B cell (primary cell): ENCODE results near the gene AQP9. TPM values are rescaled to one million over a fixed set of nuclear protein-coding genes. Genes with fewer than 3 reads are reported as not detected.

Experiments
- ATAC-seq: fragments of 200-7000 bp; cut with Tn5 transposase; one replicate; pipeline ENCODE4 v1.10.0; 2021; ENCODE audit warnings: low read depth, mild to moderate bottlenecking, moderate number of reproducible peaks, moderate library complexity
- CTCF ChIA-PET: fragments of 350-600 bp; sonication (Branson Sonifier 250); formaldehyde crosslinking; loops from one replicate; lab custom pipeline; 2021; ENCODE audit warnings: antibody characterized with exemption, inconsistent platforms; lab: Charles Lee
- POLR2A ChIA-PET: fragments of 350-600 bp; sonication (Branson Sonifier 250); formaldehyde crosslinking; loops from one replicate; lab custom pipeline; 2021; ENCODE audit warnings: antibody characterized with exemption; lab: Charles Lee
- DNase-seq: peaks from one replicate; pipeline ENCODE4 v3.0.0; 2013
- H2AFZ ChIP-seq: 2 replicates; pipeline ENCODE4 v1.6.1; 2012; ENCODE audit warnings: mild to moderate bottlenecking, low read depth, low read length; ENCODE audit not compliant: insufficient read depth, poor library complexity, severe bottlenecking
- H3K27ac ChIP-seq, 2 donors: 1 replicate in 1 of 2; 2 replicates in 1 of 2; pipeline ENCODE4 v1.5.1; 2012 to 2013; ENCODE audit warnings: low read length in 2 of 2, mild to moderate bottlenecking in 2 of 2, moderate library complexity in 1 of 2
- H3K27me3 ChIP-seq, 4 experiments: fragments of 200-600 bp in 1 of 4; sonication (generic) in 1 of 4; replicated peaks in 1 of 4; 1 replicate in 2 of 4; 2 replicates in 2 of 4; pipeline versions ENCODE4 v1.6.1 to v1.7.0; 2013 to 2016; ENCODE audit warnings: low read length in 3 of 4, mild to moderate bottlenecking in 2 of 4, mixed read lengths in 1 of 4, moderate library complexity in 1 of 4; ENCODE audit not compliant: insufficient read depth in 4 of 4, control insufficient read depth in 3 of 4; ENCODE audit errors: control extremely low read depth in 1 of 4
- H3K36me3 ChIP-seq, 2 experiments: replicated peaks in 1 of 2; 1 replicate in 1 of 2; 2 replicates in 1 of 2; pipeline versions ENCODE4 v1.6.1 to v1.7.1; 2013; ENCODE audit warnings: low read length in 1 of 2; ENCODE audit not compliant: insufficient read depth in 2 of 2, control insufficient read depth in 1 of 2; ENCODE audit errors: control extremely low read depth in 1 of 2, extremely low read depth in 1 of 2
- H3K4me1 ChIP-seq, 2 donors: fragments of 200-600 bp in 1 of 2; sonication (generic) in 1 of 2; 1 replicate in 1 of 2; 2 replicates in 1 of 2; pipeline versions ENCODE4 v1.5.1 to v1.6.1; 2013 to 2017; ENCODE audit warnings: low read length in 2 of 2; ENCODE audit not compliant: control insufficient read depth in 2 of 2, insufficient read depth in 2 of 2
- H3K4me2 ChIP-seq: replicated peaks from 2 replicates; pipeline ENCODE3; 2012; ENCODE audit warnings: mild to moderate bottlenecking, low read depth, low read length; ENCODE audit not compliant: poor library complexity, severe bottlenecking
- H3K4me3 ChIP-seq, 5 experiments: fragments of 200-600 bp in 1 of 5; sonication (generic) in 1 of 5; 1 replicate in 3 of 5; 2 replicates in 2 of 5; pipeline versions ENCODE4 v1.5.1 to v1.7.0; 2011 to 2016; ENCODE audit warnings: low read length in 4 of 5, mild to moderate bottlenecking in 4 of 5, low read depth in 2 of 5, control low read depth in 1 of 5, moderate library complexity in 1 of 5; ENCODE audit not compliant: insufficient read depth in 1 of 5; ENCODE audit errors: control extremely low read depth in 1 of 5, extremely low read depth in 1 of 5
- H3K79me2 ChIP-seq: fragments of 200-600 bp; sonication (generic); one replicate; pipeline ENCODE4 v1.6.0; 2016; ENCODE audit warnings: low read length; ENCODE audit not compliant: control insufficient read depth, insufficient read depth
- H3K9ac ChIP-seq: fragments of 200-600 bp; sonication (generic); 2 replicates; pipeline ENCODE4 v1.6.1; 2017; ENCODE audit warnings: mild to moderate bottlenecking, low read length, moderate library complexity
- H3K9me3 ChIP-seq, 3 donors: one replicate each; pipeline versions ENCODE4 v1.6.1 to v1.7.1; 2013; ENCODE audit warnings: low read length in 2 of 3; ENCODE audit not compliant: control insufficient read depth in 2 of 3, insufficient read depth in 1 of 3; ENCODE audit errors: control extremely low read depth in 1 of 3
- H4K20me1 ChIP-seq: 2 replicates; pipeline ENCODE4 v1.6.0; 2012; ENCODE audit warnings: mild to moderate bottlenecking, low read length; ENCODE audit not compliant: insufficient read depth, control insufficient read depth, poor library complexity, severe bottlenecking
- H3K27ac Mint-ChIP-seq: one replicate; pipeline ENCODE4 v1.8.0; 2021; ENCODE audit warnings: mixed read lengths
- H3K27me3 Mint-ChIP-seq: one replicate; pipeline ENCODE4 v1.8.0; 2021; ENCODE audit warnings: mixed read lengths
- H3K4me1 Mint-ChIP-seq: one replicate; pipeline ENCODE4 v1.8.0; 2021; ENCODE audit warnings: mixed read lengths
- H3K4me3 Mint-ChIP-seq: one replicate; pipeline ENCODE4 v1.8.0; 2021; ENCODE audit warnings: mixed read lengths
- H3K9me3 Mint-ChIP-seq: one replicate; pipeline ENCODE4 v1.8.0; 2022; ENCODE audit warnings: mixed read lengths; ENCODE audit not compliant: insufficient read depth
- CTCF ChIP-seq: fragments of 200-600 bp; IDR thresholded peaks from one replicate; pipeline ENCODE4 v1.8.0; 2022; ENCODE audit warnings: antibody characterized with exemption, mild to moderate bottlenecking
- EZH2 ChIP-seq: IDR thresholded peaks from 2 replicates; pipeline ENCODE4 v1.6.1; 2012; ENCODE audit warnings: borderline replicate concordance, low read depth, mild to moderate bottlenecking, moderate library complexity, low read length; ENCODE audit not compliant: insufficient read depth, poor library complexity, severe bottlenecking
- WGBS: methylation state at CpG from one replicate; pipeline ENCODE4 v1.1.5; 2013; ENCODE audit warnings: missing lambda C conversion rate; ENCODE audit not compliant: insufficient coverage; 5-methylcytosine and 5-hydroxymethylcytosine counted together
- intact Hi-C: fragments of 100-400 bp; cut with micrococcal nuclease; formaldehyde crosslinking; loops from one replicate; pipeline ENCODE4 v1.10.0; 2022
- polyA plus RNA-seq: library from polyadenylated mRNA; depleted of rRNA; stranded (reverse); fragments of >200 nt; gene quantifications from 2 replicates; pipeline ENCODE4 v1.2.3, GENCODE V29; 2012
- total RNA-seq, 2 donors: library from RNA; stranded (reverse); fragments of 120-200 nt in 1 of 2; gene quantifications; 1 replicate in 1 of 2; 2 replicates in 1 of 2; pipeline versions ENCODE4 v1.2.3 to v1.2.4, GENCODE V29; 2013 to 2022

Gene AQP9
- total and polyA plus RNA-seq, 2 donors (not counting 1 experiment from before 2014, with no cell fraction given) = 0.10 TPM; not detected in 1

GRCh38 chr15:58175955-58176354, 37.8 kb downstream of the AQP9 start:
- POLR2A ChIA-PET = no interaction called here
- ATAC-seq (no peak), DNase-seq (no peak)
- H4K20me1 ChIP-seq = no peaks in the 10 kb centered on the region
- no peak overlapping the region for H3K27ac ChIP-seq
- Mint-ChIP-seq H3K27me3 (peaks cover 33% of the 10 kb centered on the region), H3K27ac (no peak overlapping the region), H3K4me3 (no peak overlapping the region), H3K9me3 (no peaks in the 10 kb centered on the region), H3K4me1 (no peaks in the 10 kb centered on the region)
- TF ChIP-seq EZH2 (no peak), CTCF (no peak)
- H3K9ac ChIP-seq = no peak overlapping the region
- no peaks in the 10 kb centered on the region for H3K4me1 ChIP-seq
- no peak overlapping the region for H3K4me2 ChIP-seq
- no peaks in the 10 kb centered on the region for H3K36me3 ChIP-seq
- intact Hi-C loops = no loop called here
- no peaks in the 10 kb centered on the region for H3K9me3 ChIP-seq
- H2AFZ ChIP-seq = no peak overlapping the region
- peaks cover 0 to 11% (median 0%) of the 10 kb centered on the region in 4 experiments for H3K27me3 ChIP-seq
- no peak overlapping the region for H3K4me3 ChIP-seq
- no peaks in the 10 kb centered on the region for H3K79me2 ChIP-seq
- CTCF ChIA-PET = no interaction called here
- 69% methylated on average over 3 of the region's 4 CpGs for WGBS

GRCh38 chr15:58178668-58179067, 40.5 kb downstream of the AQP9 start:
- H2AFZ ChIP-seq = no peak overlapping the region
- no peaks in the 10 kb centered on the region for H4K20me1 ChIP-seq
- H3K9ac ChIP-seq = no peak overlapping the region
- no peak overlapping the region for H3K27ac ChIP-seq
- no peak overlapping the region for H3K27ac Mint-ChIP-seq
- no CpG with 5 or more reads among the region's 1 CpG for WGBS
- no peak for TF ChIP-seq EZH2
- TF ChIP-seq CTCF = no peak
- no peaks in the 10 kb centered on the region for H3K9me3 ChIP-seq
- CTCF ChIA-PET = no interaction called here
- peaks cover 0 to 14% (median 0%) of the 10 kb centered on the region in 4 experiments for H3K27me3 ChIP-seq
- H3K9me3 Mint-ChIP-seq = no peaks in the 10 kb centered on the region
- no peak for DNase-seq
- H3K4me3 Mint-ChIP-seq = no peak overlapping the region
- no peaks in the 10 kb centered on the region for H3K4me1 Mint-ChIP-seq
- POLR2A ChIA-PET = no interaction called here
- ATAC-seq = no peak
- intact Hi-C loops = no loop called here
- H3K36me3 ChIP-seq = no peaks in the 10 kb centered on the region
- H3K79me2 ChIP-seq = no peaks in the 10 kb centered on the region
- no peaks in the 10 kb centered on the region for H3K4me1 ChIP-seq
- no peak overlapping the region for H3K4me3 ChIP-seq
- H3K4me2 ChIP-seq = no peak overlapping the region
- H3K27me3 Mint-ChIP-seq = peaks cover 27% of the 10 kb centered on the region
